HCT116 (cell line): ENCODE data around the gene DDX20. TPM values are rescaled to one million over a fixed set of nuclear protein-coding genes. Genes with fewer than 3 reads are reported as not detected.

ENCODE experiments used
- ATAC-seq: fragments of 200-7000 bp; cut with Tn5 transposase; 2 replicates; pipeline ENCODE4 v1.9.1; 2020; ENCODE audit warnings: mild to moderate bottlenecking, moderate library complexity
- BruUV-seq: library from RNA; stranded (reverse); fragments of 400-500 nt; replicated peaks from 2 replicates; lab custom pipeline; 2021; lab: Mats Ljungman, UMichigan
- CTCF ChIA-PET: fragments of 300-600 bp; sonication (Branson Sonifier 250); formaldehyde crosslinking; loops from one replicate; lab custom pipeline; 2021; ENCODE audit warnings: antibody characterized with exemption; lab: Charles Lee
- POLR2A ChIA-PET: fragments of 300-600, 350-600 bp; sonication (Branson Sonifier 250); formaldehyde crosslinking; loops from one replicate; lab custom pipeline; 2021; ENCODE audit warnings: antibody characterized with exemption; lab: Charles Lee
- RAD21 ChIA-PET, 2 experiments: fragments of 300-600 bp; sonication (Branson Sonifier 250); formaldehyde crosslinking; loops; one replicate each; lab custom pipeline; 2023; ENCODE audit warnings: low total read pairs in 2 of 2; ENCODE audit not compliant: uncharacterized antibody in 2 of 2, unreplicated experiment in 2 of 2, low non-redundant PET in 1 of 2; lab: Charles Lee
- DNase-seq: peaks from one replicate; pipeline ENCODE4 v3.0.0-alpha.2; 2010; ENCODE audit warnings: low read depth, low spot score
- H2AFZ ChIP-seq: fragments of 200-600 bp; shearing (Covaris generic), sonication (generic); 2 replicates; pipeline ENCODE4 v1.6.1; 2017; ENCODE audit warnings: low read depth, mixed run types, mixed read lengths, antibody characterized with exemption, low read length; ENCODE audit not compliant: poor library complexity, severe bottlenecking
- H3K27ac ChIP-seq: 2 replicates; pipeline ENCODE4 v1.5.1; 2012; ENCODE audit warnings: low read depth, low read length
- H3K27me3 ChIP-seq: fragments of 200-600 bp; sonication (generic); 2 replicates; pipeline ENCODE4 v1.6.1; 2016; ENCODE audit warnings: mixed run types, low read length, mixed read lengths; ENCODE audit not compliant: insufficient read depth
- H3K36me3 ChIP-seq, 2 experiments: fragments of 200-500 bp in 1 of 2; fragments of 200-600 bp in 1 of 2; sonication (Bioruptor generic) in 1 of 2; sonication (generic) in 1 of 2; 2 replicates each; pipeline versions ENCODE4 v1.5.1 to v1.6.1; 2014 to 2016; ENCODE audit warnings: low read length in 2 of 2, inconsistent platforms in 1 of 2, mixed read lengths in 1 of 2, mixed run types in 1 of 2; ENCODE audit not compliant: insufficient read depth in 2 of 2, control insufficient read depth in 1 of 2
- H3K4me1 ChIP-seq, 2 experiments: fragments of 200-600 bp in 1 of 2; sonication (generic) in 1 of 2; 2 replicates each; pipeline versions ENCODE4 v1.5.1 to v1.6.1; 2012 to 2017; ENCODE audit warnings: low read length in 2 of 2, inconsistent platforms in 1 of 2, mild to moderate bottlenecking in 1 of 2, mixed read lengths in 1 of 2, mixed run types in 1 of 2, moderate library complexity in 1 of 2; ENCODE audit not compliant: insufficient read depth in 2 of 2, control insufficient read depth in 1 of 2
- H3K4me2 ChIP-seq: fragments of 200-600 bp; sonication (generic); 2 replicates; pipeline ENCODE4 v1.6.1; 2017; ENCODE audit warnings: mixed run types, low read length, mixed read lengths
- H3K4me3 ChIP-seq, 2 experiments: fragments of 200-600 bp in 1 of 2; sonication (generic) in 1 of 2; replicated peaks in 1 of 2; 2 replicates each; pipeline ENCODE4 v1.5.1; 2011 to 2016; ENCODE audit warnings: low read length in 2 of 2, control low read depth in 1 of 2, low read depth in 1 of 2, mild to moderate bottlenecking in 1 of 2, mixed read lengths in 1 of 2, mixed run types in 1 of 2
- H3K79me2 ChIP-seq: fragments of 200-600 bp; sonication (generic); 2 replicates; pipeline ENCODE4 v1.6.1; 2017; ENCODE audit warnings: mild to moderate bottlenecking, mixed run types, low read length, moderate library complexity, mixed read lengths; ENCODE audit not compliant: insufficient read depth
- H3K9ac ChIP-seq: fragments of 200-600 bp; sonication (generic); 2 replicates; pipeline ENCODE4 v1.6.1; 2016; ENCODE audit warnings: low read length, mixed read lengths
- H3K9me2 ChIP-seq: fragments of 200-600 bp; sonication (generic), shearing (Covaris generic); 2 replicates; pipeline ENCODE4 v1.6.1; 2017; ENCODE audit warnings: mixed run types, mild to moderate bottlenecking, moderate library complexity; ENCODE audit not compliant: insufficient read depth
- H3K9me3 ChIP-seq, 2 experiments: fragments of 200-500 bp in 1 of 2; fragments of 200-600 bp in 1 of 2; sonication (Bioruptor generic) in 1 of 2; sonication (generic) in 1 of 2; 2 replicates each; pipeline ENCODE4 v1.6.1; 2014 to 2017; ENCODE audit warnings: low read length in 2 of 2, mixed read lengths in 2 of 2, inconsistent platforms in 1 of 2, low read depth in 1 of 2, mild to moderate bottlenecking in 1 of 2, mixed run types in 1 of 2, moderate library complexity in 1 of 2; ENCODE audit not compliant: control insufficient read depth in 1 of 2, insufficient read depth in 1 of 2
- H4K20me1 ChIP-seq: fragments of 200-600 bp; sonication (generic), shearing (Covaris generic); 2 replicates; pipeline ENCODE4 v1.6.1; 2017; ENCODE audit warnings: mixed run types, mild to moderate bottlenecking, moderate library complexity; ENCODE audit not compliant: insufficient read depth
- CBX3 ChIP-seq: IDR thresholded peaks from 2 replicates; pipeline ENCODE4 v1.6.1; 2012; ENCODE audit warnings: low read depth
- CEBPB ChIP-seq: IDR thresholded peaks from 2 replicates; pipeline ENCODE4 v1.6.1; 2012; ENCODE audit warnings: low read depth
- ELF1 ChIP-seq: IDR thresholded peaks from 2 replicates; pipeline ENCODE4 v1.6.1; 2012; ENCODE audit warnings: low read depth, borderline replicate concordance
- POLR2AphosphoS5 ChIP-seq: IDR thresholded peaks from 2 replicates; pipeline ENCODE4 v1.6.1; 2011; ENCODE audit warnings: mild to moderate bottlenecking, low read depth, low read length, moderate library complexity
- SIN3A ChIP-seq: IDR thresholded peaks from 2 replicates; pipeline ENCODE4 v1.6.1; 2012; ENCODE audit warnings: low read depth
- SP1 ChIP-seq: IDR thresholded peaks from 2 replicates; pipeline ENCODE4 v1.6.1; 2012; ENCODE audit warnings: low read depth
- SRF ChIP-seq: IDR thresholded peaks from 2 replicates; pipeline ENCODE4 v1.6.1; 2012; ENCODE audit warnings: low read depth
- ZFX ChIP-seq: fragments of 450-650 bp; IDR thresholded peaks from 2 replicates; pipeline ENCODE4 v1.6.1; 2017
- intact Hi-C: fragments of 100-400 bp; cut with micrococcal nuclease; formaldehyde crosslinking; loops from 2 replicates; pipeline ENCODE4 v1.10.0; 2022
- total RNA-seq: library from RNA; stranded (reverse); gene quantifications from one replicate; pipeline ENCODE4 v1.2.1, GENCODE V29; 2021; ENCODE audit not compliant: unreplicated experiment
- TF ChIP-seq, protein P1 (sequence below): IDR thresholded peaks from 2 replicates; pipeline ENCODE4 v1.6.1; 2012; ENCODE audit warnings: low read depth
- TF ChIP-seq, protein P2 (sequence below): IDR thresholded peaks from 2 replicates; pipeline ENCODE4 v1.6.1; 2012

DDX20 gene
- total RNA-seq, 1 experiment from 2014 or later = 14.9 TPM

DNA sequence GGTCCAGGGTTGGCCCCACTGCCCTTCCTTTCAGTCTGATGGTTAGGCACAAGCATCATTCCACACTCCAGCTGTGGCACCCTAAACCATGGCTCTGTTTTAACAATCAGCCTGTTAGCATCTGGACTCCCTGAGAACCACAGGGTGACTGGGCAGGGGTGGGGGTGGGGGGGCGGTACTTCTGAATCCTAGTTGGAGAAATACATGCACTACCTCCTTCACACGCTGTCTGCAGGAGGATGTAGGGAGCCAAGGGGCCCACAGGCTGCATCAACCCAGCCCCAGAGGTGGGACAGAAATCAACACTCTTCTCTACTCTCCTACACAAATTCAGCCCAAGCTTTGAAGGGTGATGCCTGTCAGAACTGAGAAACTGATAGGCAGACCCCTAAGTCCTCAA, 23.8 kb downstream of the DDX20 start:
- H3K36me3 ChIP-seq = no peaks in the 10 kb centered on the region
- H2AFZ ChIP-seq = no peak overlapping the region
- H3K9ac ChIP-seq = no peak overlapping the region
- ChIA-PET POLR2A (no interaction called here), CTCF (no interaction called here), RAD21 (no interaction called here)
- H3K27ac ChIP-seq = no peak overlapping the region
- H3K4me2 ChIP-seq = no peak overlapping the region
- intact Hi-C loops = no loop called here
- no peaks in the 10 kb centered on the region for H3K9me2 ChIP-seq
- no TSS peak for BruUV-seq
- peaks cover 4% of the 10 kb centered on the region; the same call in 1 of the 2 replicates for H3K27me3 ChIP-seq
- DNase-seq = no peak
- no peaks in the 10 kb centered on the region for H3K9me3 ChIP-seq
- H3K4me1 ChIP-seq = no peaks in the 10 kb centered on the region
- H3K4me3 ChIP-seq = no peak overlapping the region
- TF ChIP-seq SP1 (no peak), SRF (no peak), ZFX (no peak), CEBPB (no peak), SIN3A (no peak), ELF1 (no peak), POLR2AphosphoS5 (no peak), CBX3 (no peak)
- TF ChIP-seq, protein P1, sequence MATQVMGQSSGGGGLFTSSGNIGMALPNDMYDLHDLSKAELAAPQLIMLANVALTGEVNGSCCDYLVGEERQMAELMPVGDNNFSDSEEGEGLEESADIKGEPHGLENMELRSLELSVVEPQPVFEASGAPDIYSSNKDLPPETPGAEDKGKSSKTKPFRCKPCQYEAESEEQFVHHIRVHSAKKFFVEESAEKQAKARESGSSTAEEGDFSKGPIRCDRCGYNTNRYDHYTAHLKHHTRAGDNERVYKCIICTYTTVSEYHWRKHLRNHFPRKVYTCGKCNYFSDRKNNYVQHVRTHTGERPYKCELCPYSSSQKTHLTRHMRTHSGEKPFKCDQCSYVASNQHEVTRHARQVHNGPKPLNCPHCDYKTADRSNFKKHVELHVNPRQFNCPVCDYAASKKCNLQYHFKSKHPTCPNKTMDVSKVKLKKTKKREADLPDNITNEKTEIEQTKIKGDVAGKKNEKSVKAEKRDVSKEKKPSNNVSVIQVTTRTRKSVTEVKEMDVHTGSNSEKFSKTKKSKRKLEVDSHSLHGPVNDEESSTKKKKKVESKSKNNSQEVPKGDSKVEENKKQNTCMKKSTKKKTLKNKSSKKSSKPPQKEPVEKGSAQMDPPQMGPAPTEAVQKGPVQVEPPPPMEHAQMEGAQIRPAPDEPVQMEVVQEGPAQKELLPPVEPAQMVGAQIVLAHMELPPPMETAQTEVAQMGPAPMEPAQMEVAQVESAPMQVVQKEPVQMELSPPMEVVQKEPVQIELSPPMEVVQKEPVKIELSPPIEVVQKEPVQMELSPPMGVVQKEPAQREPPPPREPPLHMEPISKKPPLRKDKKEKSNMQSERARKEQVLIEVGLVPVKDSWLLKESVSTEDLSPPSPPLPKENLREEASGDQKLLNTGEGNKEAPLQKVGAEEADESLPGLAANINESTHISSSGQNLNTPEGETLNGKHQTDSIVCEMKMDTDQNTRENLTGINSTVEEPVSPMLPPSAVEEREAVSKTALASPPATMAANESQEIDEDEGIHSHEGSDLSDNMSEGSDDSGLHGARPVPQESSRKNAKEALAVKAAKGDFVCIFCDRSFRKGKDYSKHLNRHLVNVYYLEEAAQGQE = no peak
- TF ChIP-seq, protein P2, sequence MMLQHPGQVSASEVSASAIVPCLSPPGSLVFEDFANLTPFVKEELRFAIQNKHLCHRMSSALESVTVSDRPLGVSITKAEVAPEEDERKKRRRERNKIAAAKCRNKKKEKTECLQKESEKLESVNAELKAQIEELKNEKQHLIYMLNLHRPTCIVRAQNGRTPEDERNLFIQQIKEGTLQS = no peak
- TF ChIP-seq, all 23 proteins: peak for 0
- H3K79me2 ChIP-seq = no peaks in the 10 kb centered on the region
- no peak for ATAC-seq
- no peaks in the 10 kb centered on the region for H4K20me1 ChIP-seq
